ENCODE results near the gene TRIM47.

TRIM47 gene

DNA sequence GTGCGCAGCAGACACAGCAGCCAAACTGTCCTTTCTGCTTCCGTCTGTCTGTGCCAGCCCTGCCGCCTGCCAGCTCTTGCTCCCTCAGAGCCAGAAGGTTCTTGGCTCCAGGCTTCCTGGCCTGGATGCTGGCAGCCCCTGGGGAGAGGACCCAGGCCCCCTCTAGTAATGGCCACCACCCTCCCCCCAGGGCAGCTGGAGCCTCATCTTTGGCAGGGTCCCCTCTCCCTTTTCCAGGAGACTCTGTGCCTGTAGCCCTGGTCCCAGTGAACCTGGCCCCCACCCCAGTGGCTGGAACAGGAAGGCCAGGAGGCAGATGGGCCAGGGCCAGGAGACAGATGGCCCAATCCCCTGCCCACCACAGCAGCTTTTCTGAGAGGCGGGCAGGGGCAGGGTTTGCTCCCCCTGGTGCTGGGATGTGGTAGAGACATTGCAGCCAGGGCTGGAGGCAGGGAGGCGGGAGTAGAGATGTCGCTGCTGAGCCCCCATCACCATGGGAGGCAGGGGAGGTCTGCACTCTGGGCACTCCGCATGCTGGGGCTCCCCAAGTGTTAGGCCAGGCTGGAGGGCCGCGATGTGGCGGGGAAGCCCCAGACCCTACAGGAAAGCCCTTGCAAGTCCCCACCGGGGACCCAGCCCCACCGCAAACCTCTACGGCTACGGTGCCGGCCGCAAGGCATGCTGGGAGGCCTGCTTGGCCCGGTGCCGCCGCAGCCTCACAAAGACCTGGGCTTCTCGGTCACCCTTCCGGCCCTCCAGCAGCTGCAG lies 50.9 kb downstream of the TRIM47 start:
- FAIRE-seq (no peak), DNase-seq (ENCODE audit: insufficient read length) (peak; percentile 79)
- TF ChIP-seq POLR2AphosphoS5 (IDR thresholded peaks at IDR 0.05; ENCODE audit: low read depth, low read length) = no peak
- no peak for TF ChIP-seq POLR2A (IDR thresholded peaks at IDR 0.05; ENCODE audit: low read depth, low read length)
- no peak for TF ChIP-seq TAF1 (IDR thresholded peaks at IDR 0.05; ENCODE audit: borderline replicate concordance, low read depth, low read length)

DNA sequence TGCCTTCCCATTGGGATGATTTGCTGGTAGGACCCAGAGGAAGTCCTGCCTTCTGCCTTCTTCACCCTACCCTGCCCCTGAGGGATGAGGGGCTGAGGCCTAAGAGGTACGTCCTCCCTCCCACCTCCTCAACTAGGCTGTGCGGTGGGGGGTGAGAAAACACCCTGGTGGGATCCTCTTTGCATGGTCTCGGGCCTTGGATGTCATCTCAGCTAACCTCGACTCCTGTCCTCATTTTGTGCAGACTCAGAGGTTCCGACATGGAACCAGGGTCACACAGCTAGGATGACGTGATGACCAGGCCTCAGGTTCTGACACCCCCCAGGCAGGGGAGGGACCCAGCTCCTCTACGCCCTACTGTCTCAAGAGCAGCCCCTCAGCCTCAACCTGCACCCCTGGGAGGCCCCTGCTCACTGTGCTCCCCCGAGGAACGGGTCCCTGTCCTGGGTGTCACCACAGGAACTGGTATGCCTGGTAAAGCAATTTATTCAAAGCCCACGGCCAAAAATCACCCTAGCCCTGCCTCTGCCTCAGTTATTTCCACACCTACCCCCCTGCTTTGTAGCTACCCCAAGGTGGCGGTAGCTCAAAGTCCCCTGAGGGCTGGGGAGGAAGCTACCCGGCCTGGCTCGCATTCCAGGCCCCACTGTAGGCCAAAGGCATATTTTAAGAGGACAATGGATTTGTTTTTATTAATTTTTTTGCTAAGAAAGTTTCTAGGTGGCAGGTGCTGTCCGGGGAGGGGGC lies 51.6 kb downstream of the TRIM47 start:
- TF ChIP-seq TAF1 (IDR thresholded peaks at IDR 0.05; ENCODE audit: borderline replicate concordance, low read depth, low read length) (no peak), POLR2AphosphoS5 (IDR thresholded peaks at IDR 0.05; ENCODE audit: low read depth, low read length) (no peak), POLR2A (IDR thresholded peaks at IDR 0.05; ENCODE audit: low read depth, low read length) (no peak)
- no peak for DNase-seq (ENCODE audit: insufficient read length)
- FAIRE-seq = no peak

DNA sequence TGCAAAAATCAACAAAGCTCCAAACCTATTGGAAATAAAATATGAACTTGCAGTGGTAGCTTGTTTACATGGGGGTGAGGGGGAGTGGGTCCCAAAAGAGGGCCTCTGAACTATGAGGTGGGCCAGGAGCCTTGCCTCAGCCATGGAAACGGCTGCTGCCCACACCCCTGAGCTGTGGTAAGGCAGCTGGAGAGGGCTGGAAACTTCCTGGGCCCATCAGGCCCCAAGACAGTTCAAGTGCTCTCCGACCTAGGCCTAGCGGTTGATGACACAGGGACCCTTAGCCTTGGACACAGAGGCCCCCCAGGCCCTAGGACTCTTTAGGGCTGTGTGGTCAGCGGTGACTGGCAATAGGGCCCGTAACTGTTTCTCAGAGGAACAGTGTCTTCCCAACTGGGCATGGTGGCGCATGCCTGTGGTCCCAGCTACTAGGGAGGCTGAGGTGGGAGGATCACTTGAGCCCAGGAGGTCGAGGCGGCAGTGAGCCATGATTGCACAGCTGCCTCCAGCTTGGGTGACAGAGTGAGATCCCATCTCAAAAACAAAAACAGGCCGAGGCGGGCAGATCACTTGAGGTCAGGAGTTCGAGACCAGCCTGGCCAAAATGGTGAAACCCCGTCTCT lies 52.5 kb downstream of the TRIM47 start:
- TF ChIP-seq TAF1 (IDR thresholded peaks at IDR 0.05; ENCODE audit: borderline replicate concordance, low read depth, low read length) (no peak), POLR2AphosphoS5 (IDR thresholded peaks at IDR 0.05; ENCODE audit: low read depth, low read length) (0 out of 2 replicates have a peak, but pooled peaks have one; percentile 17)
- FAIRE-seq = no peak
- no peak for DNase-seq (ENCODE audit: insufficient read length)

DNA sequence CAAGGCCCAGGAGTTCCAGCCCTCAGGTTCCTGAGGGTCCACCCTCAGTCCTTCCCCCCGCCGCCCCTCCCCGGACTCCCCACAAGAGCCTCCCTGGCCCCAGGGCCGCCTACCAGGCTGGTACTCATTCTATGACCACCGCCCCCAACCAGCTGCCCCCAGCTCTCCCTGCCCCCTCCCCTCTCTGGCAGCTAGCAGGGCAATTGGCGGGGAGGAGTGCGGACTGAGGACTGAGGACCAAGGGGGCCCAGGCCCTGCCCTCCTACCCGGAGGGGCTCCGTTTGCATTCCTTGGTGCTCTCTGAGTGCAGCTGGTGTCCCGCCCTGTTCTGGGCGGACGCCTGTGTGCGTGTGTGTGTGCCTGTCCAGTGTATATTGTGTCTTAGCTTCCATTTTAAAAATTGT lies 53.2 kb downstream of the TRIM47 start:
- FAIRE-seq (no peak), DNase-seq (ENCODE audit: insufficient read length) (no peak)
- TF ChIP-seq TAF1 (IDR thresholded peaks at IDR 0.05; ENCODE audit: borderline replicate concordance, low read depth, low read length) (no peak), POLR2A (IDR thresholded peaks at IDR 0.05; ENCODE audit: low read depth, low read length) (no peak), POLR2AphosphoS5 (IDR thresholded peaks at IDR 0.05; ENCODE audit: low read depth, low read length) (no peak)

DNA sequence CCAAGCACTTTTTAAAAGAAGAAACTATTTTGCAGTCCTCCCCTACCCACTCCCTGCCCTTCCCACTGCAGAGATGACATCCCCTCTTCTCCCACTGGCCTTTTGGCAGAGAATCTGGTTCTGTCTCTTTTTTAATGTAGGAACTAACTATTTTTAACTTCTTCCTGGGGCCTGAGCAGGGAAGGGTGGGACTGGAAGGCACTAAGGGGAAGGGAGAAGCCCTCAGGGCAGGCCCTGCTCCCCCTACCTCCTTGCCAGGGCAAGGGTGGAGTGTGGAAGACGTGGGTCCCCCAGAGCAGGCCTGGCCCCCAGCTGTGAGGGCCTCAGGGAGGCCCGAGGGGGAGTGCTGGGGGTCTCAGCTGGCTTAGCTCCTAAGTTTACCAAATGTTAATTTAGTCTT lies 53.7 kb downstream of the TRIM47 start:
- DNase-seq (ENCODE audit: insufficient read length) (no peak), FAIRE-seq (no peak)
- no peak for TF ChIP-seq TAF1 (IDR thresholded peaks at IDR 0.05; ENCODE audit: borderline replicate concordance, low read depth, low read length)
- TF ChIP-seq POLR2A (IDR thresholded peaks at IDR 0.05; ENCODE audit: low read depth, low read length) = no peak
- no peak for TF ChIP-seq POLR2AphosphoS5 (IDR thresholded peaks at IDR 0.05; ENCODE audit: low read depth, low read length)
